DOHH2 (cell line): ENCODE data around the gene LTB4R2.

Source experiments
- EZH2phosphoT487 ChIP-seq: fragments of 200-600 bp; sonication (generic); IDR thresholded peaks from 2 replicates; pipeline ENCODE4 v1.6.1; 2017; ENCODE audit warnings: borderline replicate concordance, mild to moderate bottlenecking, antibody characterized with exemption, low read length, moderate library complexity, mixed read lengths
- TF ChIP-seq, protein P1 (sequence below): fragments of 200-600 bp; sonication (generic); IDR thresholded peaks from one replicate; pipeline ENCODE4 v1.5.1; 2014; ENCODE audit warnings: antibody characterized with exemption, mild to moderate bottlenecking, low read depth, low read length; ENCODE audit not compliant: poor library complexity, severe bottlenecking

- TF ChIP-seq, protein P1, sequence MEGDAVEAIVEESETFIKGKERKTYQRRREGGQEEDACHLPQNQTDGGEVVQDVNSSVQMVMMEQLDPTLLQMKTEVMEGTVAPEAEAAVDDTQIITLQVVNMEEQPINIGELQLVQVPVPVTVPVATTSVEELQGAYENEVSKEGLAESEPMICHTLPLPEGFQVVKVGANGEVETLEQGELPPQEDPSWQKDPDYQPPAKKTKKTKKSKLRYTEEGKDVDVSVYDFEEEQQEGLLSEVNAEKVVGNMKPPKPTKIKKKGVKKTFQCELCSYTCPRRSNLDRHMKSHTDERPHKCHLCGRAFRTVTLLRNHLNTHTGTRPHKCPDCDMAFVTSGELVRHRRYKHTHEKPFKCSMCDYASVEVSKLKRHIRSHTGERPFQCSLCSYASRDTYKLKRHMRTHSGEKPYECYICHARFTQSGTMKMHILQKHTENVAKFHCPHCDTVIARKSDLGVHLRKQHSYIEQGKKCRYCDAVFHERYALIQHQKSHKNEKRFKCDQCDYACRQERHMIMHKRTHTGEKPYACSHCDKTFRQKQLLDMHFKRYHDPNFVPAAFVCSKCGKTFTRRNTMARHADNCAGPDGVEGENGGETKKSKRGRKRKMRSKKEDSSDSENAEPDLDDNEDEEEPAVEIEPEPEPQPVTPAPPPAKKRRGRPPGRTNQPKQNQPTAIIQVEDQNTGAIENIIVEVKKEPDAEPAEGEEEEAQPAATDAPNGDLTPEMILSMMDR, result no peak
- no peak for TF ChIP-seq EZH2phosphoT487
Observed at GRCh38 chr14:24360281-24360680, 50.3 kb downstream of the LTB4R2 start.
